Measurements from ENCODE around the gene NXT2.
"Not testable (repeated sequence)": the region's sequence is repeated elsewhere in the genome, so short reads cannot be mapped to it uniquely, and the experiment has no call there.

NXT2 gene

GRCh38 chrX:109536439-109537323, at the start of gene NXT2:
NXT2 (plus strand) TSS chrX:109536844; CDS start chrX:109537007, 163 bp downstream.
- DNase-seq, result peak; percentile 1 to 93 (median 80)

- DNase-seq, result no peak
These were observed 49.0 kb upstream of the NXT2 start for GRCh38 chrX:109487640-109488039.

DNA sequence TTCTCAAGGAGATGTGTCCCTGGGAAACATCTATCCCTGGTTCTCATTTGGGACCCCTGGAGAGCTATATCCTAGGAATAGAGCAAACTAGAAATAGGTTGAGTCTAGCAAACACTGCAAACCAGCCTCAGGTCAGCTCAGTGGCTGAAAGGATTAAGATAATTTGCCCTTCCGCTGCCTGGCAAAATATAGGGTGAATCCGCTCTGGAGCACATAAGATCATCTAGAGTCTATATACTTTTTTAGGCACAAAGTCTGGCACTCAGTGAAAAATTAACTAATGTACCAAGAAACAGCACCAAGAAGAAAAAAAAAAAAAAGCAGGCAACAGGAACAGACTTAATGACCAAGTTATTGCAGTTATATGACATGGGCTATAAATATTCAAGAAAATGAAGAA, 47.5 kb upstream of the NXT2 start:
- no peak for DNase-seq

DNA sequence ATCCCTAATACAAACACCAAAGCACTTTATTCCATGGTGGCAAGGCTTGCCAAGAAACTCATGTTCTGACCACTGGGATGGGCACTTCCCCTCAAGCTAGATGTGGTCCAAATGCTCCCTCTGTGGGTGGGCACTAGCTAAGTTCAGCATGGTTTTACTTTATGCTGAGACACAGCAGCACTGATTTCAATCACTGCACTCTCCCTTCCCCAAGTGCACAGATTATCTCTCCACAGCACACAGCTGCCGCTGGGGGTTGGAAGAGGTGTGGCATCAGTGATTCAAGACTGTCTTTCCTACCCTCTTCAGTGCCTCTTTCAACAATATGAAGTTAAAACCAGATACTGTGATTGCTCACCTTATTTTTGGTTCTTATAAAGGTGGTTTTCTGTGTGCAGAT, 38.2 kb upstream of the NXT2 start:
- no peak for DNase-seq

DNA sequence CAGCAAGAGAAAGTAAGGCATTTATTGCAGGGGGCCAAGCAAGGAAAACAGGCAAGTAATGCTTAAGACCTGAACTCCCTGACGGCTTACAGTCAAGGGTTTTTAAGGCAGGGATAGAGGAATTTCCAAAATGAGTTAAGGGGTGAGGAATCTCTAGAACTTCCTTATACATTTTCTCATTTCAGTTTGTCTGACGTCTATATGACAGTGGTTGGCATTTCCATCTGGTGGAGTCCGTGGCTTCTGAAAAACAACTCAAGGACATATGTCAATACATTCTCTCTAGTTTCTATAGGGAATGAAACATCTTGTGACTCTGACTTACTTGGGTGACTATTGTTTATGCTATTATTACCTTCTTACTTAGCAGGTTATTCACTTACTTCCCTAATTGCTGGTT, 35.5 kb upstream of the NXT2 start:
- DNase-seq, result no peak

- no peak for DNase-seq
These were observed 27.7 kb upstream of the NXT2 start for GRCh38 chrX:109508915-109509314.

DNA sequence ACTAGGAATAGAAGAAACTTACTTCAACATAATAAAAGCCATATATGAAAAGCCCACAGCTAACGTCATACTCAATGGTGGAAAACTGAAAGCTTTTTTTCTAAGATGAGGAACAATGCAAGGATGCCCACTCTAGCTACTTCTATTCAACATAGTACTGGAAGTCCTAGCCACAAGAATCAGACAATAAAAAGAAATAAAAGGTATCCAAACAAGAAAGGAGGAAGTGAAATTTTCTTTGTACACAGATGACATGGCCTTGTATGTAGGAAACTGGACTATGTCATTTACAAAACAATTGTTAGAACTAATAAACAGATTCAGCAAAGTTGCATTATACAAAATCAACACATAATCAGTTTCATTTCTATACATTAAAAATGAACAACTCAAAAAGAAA, 25.5 kb upstream of the NXT2 start:
- no peak for DNase-seq

DNA sequence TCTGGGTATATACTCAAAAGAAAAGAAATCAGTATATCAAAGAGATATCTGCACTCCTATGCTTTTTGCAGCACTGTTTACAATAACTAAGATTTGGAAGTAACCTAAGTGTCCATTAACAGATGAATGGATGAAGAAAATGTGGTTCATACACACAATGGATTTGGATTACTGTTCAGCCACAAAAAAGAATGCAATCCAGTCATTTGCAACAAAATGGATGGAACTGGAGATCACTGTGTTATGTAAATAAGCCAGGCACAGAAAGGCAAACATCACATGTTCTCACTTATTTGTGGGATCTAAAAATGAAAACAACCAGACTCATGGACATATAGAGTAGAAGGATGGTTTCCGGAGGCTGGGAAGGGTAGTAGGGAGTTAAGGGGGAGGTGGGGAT, 17.6 kb upstream of the NXT2 start:
- DNase-seq, result no peak

GRCh38 chrX:109533005-109533404, 3.6 kb upstream of the NXT2 start:
- DNase-seq, result no peak

- DNase-seq, result no peak
These were observed 3.0 kb upstream of the NXT2 start for GRCh38 chrX:109533631-109534030.

- DNase-seq, result no peak
These were observed 1.7 kb upstream of the NXT2 start for GRCh38 chrX:109534933-109535332.

GRCh38 chrX:109535578-109535977, 1.1 kb upstream of the NXT2 start:
- no peak for DNase-seq

- DNase-seq, result peak in 3 of 51 donors; percentile 17 to 25 (median 20)
These were observed 651 bp downstream of the NXT2 start for GRCh38 chrX:109537324-109537665.

DNA sequence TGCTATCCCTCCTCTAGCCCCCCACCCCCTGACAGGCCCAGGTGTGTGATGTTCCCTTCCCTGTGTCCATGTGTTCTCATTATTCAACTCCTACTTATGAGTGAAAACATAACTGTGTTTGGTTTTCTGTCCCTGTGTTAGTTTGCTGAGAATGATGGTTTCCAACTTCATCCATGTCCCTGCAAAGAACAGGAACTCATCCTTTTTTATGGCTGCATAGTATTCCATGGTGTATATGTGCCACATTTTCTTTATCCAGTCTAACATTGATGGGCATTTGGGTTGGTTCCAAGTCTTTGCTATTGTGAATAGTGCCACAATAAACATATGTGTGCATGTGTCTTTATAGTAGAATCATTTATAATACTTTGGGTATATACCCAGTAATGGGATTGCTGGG, 2.4 kb downstream of the NXT2 start:
- not testable (repeated sequence) for DNase-seq

- DNase-seq, result no peak
These were observed 17.2 kb downstream of the NXT2 start for GRCh38 chrX:109553862-109554261.

GRCh38 chrX:109576083-109576482, 39.4 kb downstream of the NXT2 start:
- not testable (repeated sequence) for DNase-seq

GRCh38 chrX:109577055-109577454, 40.4 kb downstream of the NXT2 start:
- no peak for DNase-seq

DNA sequence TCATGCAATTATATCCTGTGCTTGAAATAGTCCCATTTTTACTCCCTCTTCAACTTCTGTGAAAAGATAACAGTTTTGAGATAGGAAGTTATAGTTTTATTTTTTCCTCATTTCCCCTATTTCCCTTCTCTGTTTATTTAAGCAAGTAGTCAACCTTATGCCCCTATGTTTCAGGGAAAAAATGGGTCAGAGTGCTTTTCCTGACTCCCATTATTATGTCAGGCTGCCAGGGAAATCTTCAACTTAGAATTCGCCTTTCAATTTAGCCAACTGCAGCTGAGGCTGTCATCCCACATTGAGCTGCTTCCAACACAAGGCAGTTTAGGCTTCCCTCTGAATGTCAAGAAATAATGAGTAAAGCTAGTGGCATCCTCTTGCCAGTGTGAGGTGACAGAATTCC, 42.3 kb downstream of the NXT2 start:
- no peak for DNase-seq

DNA sequence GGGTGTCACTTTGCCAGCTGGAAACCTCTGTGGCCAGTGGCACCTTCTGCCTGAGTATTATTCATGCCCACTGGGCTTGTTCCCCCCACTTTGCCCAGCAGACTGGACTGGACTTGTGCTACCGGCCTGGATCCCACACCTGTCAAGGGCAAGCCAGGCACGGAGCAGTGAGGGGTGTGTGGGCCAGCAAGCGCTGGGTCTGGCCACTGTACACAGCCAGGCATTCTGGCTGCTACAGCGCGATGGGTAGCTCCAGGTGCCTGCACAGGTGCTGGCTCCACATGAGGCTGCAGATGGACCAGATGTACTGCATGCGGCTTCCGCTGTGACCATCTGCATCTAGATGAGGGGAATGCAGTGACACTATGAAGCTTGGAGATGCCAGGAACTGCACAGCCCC, 48.8 kb downstream of the NXT2 start:
- DNase-seq, result no peak

- DNase-seq, result no peak
These were observed 53.5 kb downstream of the NXT2 start for GRCh38 chrX:109590176-109590575.
